HG03469 (cell line): ENCODE measurements around the gene OR6B3.
"Not testable (repeated sequence)": the region's sequence is repeated elsewhere in the genome, so short reads cannot be mapped to it uniquely, and the experiment has no call there.

ENCODE experiments used
- ATAC-seq: cut with Tn5 transposase; IDR thresholded peaks from one replicate; pipeline ENCODE4 v1.9.1; 2021; ENCODE audit warnings: mild to moderate bottlenecking, moderate library complexity, moderate number of reproducible peaks; ENCODE audit not compliant: unreplicated experiment

Gene OR6B3

GRCh38 chr2:240045098-240045497 is 8.2 kb downstream of the OR6B3 start:
- no peak for ATAC-seq

- not testable (repeated sequence) for ATAC-seq
Measured at GRCh38 chr2:240044096-240044495, 9.2 kb downstream of the OR6B3 start.

DNA sequence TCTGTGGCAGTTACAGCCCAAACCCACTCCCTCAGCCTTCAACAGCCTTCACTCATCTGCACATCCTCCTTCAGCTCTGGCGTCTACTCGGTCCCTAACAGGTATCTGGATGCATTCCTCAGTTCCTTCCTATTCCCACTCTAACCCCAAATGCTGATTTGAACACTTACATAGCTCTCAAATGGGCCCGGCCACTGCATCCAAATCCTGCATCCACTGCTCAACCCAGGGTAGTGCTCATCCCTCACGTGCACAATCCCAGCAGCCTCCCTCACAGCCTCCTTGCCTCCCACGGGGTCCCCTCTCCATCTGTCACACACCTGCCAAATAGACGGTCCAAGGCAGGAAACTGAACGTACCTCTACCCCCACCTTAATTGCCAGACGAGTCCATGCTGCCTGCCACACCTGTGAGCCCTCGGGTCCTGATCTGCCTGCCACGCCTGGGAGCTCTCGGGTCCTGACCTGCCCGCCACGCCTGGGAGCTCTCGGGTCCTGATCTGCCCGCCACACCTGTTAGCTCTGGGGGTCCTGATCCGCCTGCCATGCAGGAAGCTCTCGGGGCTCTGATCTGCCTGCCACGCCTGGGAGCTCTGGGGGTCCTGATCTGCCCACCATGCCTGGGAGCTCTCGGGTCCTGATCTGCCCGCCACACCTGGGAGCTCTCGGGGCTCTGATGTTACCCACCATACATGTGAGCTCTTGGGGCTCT is 9.9 kb downstream of the OR6B3 start:
- no peak for ATAC-seq

DNA sequence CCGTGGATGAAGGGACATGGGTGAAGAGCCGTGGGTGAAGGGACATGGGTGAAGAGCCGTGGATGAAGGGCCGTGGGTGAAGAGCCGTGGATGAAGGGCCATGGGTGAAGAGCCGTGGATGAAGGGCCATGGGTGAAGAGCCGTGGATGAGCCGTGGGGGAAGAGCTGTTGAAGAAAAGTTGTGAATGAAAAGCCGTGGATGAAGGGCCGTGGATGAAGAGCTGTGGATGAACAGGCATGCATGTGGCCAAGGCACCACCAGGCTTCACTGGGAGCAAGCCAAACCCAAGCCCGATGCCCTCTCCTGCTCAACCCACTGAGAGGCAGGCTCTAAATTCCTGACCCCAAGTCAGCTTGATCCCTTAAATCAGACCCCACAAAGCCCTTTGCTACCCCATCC is 10.6 kb downstream of the OR6B3 start:
- ATAC-seq = no peak

GRCh38 chr2:240041363-240041762 is 12.0 kb downstream of the OR6B3 start:
- no peak for ATAC-seq

DNA sequence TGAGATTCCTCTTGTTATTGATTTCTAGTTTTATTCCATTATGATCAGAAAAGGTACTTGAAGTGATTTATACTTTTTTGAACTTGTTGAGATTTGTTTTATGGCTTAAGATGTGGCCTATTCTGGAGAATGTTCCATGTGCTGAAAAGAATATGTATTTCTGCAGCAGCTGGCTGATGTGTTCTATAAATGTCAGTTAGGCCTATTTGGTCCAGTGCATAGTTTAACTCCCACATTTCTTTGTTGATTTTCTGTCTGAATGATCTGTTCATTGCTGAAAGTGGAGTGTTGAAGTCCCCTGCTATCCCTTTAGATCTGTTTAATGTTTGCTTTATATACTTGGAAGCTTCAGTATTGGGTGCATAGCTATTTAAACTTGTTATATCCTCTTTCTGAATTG is 16.0 kb downstream of the OR6B3 start:
- no peak for ATAC-seq

GRCh38 chr2:240033330-240033678 is 20.0 kb downstream of the OR6B3 start:
- no peak for ATAC-seq

GRCh38 chr2:240032406-240033329 is 20.7 kb downstream of the OR6B3 start:
- no peak for ATAC-seq

GRCh38 chr2:240030379-240031094 is 22.8 kb downstream of the OR6B3 start, which contains the start of gene OR6B2:
TSS of gene OR6B2 (minus strand) at chr2:240030429. CDS start at chr2:240030429, 0 bp downstream.
- no peak for ATAC-seq

DNA sequence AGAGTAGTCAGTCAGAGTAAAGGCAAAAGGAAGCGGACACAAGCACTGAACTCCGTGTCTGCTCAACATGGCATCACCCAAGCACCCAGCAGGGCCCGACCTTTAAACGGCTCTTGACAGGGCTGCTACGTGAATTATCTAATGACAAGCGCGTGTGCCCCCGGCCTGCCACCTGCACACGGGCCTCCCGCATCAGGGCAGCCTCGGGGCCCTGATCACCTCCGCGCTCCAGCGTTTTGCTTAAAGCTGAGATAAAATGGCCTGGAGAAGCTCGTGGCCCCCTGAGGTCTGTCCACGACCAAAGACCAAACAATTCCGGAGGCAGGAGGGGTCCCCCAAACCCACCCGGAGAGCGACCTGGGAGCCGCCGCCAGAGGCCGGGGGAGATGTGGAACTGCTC is 28.6 kb downstream of the OR6B3 start:
- ATAC-seq = no peak

- ATAC-seq = no peak
Measured at GRCh38 chr2:240023792-240024191, 29.5 kb downstream of the OR6B3 start.

- no peak for ATAC-seq
Measured at GRCh38 chr2:240021488-240022104, 31.7 kb downstream of the OR6B3 start.

- ATAC-seq = no peak
Measured at GRCh38 chr2:240018071-240018750, 35.1 kb downstream of the OR6B3 start.

- ATAC-seq = no peak
Measured at GRCh38 chr2:240014327-240014726, 39.0 kb downstream of the OR6B3 start.

- ATAC-seq = no peak
Measured at GRCh38 chr2:240013343-240013742, 40.0 kb downstream of the OR6B3 start.

- ATAC-seq = no peak
Measured at GRCh38 chr2:240002983-240003382, 50.3 kb downstream of the OR6B3 start.

DNA sequence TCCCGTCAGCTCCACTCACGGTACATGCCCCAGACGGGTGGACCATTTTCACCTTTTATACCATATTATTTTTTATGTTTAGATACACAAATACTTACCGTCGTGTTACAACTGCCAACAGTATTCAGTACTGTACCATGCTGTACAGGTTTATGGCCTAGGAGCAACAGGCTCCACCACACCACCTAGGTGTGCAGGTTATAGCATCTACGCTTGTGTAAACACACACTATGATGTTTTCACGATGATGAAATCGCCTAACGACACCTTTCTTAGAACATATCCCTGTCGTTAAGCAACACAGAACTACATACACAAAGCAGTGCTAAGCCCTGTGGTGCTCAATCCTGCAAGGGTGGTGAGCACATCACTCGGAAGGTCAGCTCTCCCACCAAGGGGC is 52.6 kb downstream of the OR6B3 start:
- ATAC-seq = no peak

DNA sequence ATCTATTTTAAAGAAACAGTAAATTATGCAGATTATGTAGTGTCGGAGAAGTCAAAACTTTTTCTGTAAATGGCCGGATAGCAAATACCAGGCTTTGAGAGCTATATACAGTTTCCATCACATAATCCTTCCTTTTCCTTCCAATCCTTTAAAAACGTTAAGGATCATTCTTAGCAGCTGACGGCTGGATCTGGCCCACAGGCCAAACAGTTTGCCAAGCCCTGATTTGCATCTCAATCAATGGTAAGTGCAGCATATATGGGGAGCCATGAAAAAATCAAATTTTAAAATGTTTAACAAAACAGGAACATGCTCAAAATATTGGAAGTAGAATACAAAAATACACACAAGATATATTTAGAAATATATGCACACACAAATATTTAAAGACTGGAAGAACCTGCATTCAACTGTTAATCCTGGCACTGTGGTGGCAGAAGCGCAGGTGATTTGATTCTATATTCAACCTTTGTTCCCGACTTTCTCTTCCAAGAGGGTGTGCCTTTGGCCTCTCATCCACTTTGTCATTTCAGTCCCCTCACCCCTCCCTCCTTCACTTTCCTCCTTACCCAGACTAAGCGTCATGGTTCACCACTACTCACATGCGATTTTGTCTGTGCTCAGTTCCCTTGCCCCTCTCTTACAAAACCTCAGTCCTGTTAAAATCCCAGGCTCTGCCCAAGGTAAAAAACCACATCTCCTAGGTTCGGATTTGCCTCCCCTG is 55.5 kb downstream of the OR6B3 start:
- no peak for ATAC-seq
